ENCODE measurements around the gene MBTD1. TPM values are rescaled to one million over a fixed set of nuclear protein-coding genes. Genes with fewer than 3 reads are reported as not detected.
"Not testable (repeated sequence)": the region's sequence is repeated elsewhere in the genome, so short reads cannot be mapped to it uniquely, and the experiment has no call there.

Gene MBTD1
- total RNA-seq, 1 donor from 2014 or later, result 12.1 TPM

GRCh38 chr17:51189162-51189561, 70.7 kb downstream of the MBTD1 start:
- DNase-seq (ENCODE audit: low read depth in 2 of 2), result no peak

DNA sequence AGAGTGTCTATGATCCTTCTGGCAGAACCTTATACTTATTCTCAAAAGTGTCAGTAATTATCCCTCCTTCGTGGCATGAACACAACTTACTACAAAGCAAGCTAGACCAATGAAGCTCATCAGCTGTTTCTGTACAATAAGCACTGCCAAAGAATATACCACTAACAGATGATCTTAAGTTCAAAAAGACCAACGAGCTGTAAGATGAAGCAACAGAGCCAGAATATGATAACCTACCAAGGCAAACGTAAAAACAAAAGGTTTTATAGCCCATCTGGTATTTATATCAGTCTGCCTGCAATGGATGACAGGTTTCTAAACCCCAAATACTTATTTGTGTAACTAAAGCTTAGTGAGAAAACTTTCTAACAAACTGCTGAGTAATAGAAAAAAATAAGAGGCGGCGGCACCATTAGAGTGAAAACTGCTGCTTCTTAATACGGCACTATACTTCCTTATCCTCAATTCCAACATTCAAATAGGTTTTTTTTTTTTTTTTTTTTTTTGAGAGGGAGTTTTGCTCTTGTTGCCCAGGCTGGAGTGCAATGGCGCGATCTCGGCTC, 71.5 kb downstream of the MBTD1 start:
- DNase-seq (ENCODE audit: low read depth in 2 of 2), result no peak

- DNase-seq (ENCODE audit: low read depth in 2 of 2), result no peak
These were observed 74.0 kb downstream of the MBTD1 start for GRCh38 chr17:51185763-51186332.

- DNase-seq (ENCODE audit: low read depth in 2 of 2), result peak in 1 of 2 donors; percentile 61
These were observed 75.7 kb downstream of the MBTD1 start for GRCh38 chr17:51184124-51184523.

GRCh38 chr17:51180486-51180885, 79.4 kb downstream of the MBTD1 start:
- DNase-seq (ENCODE audit: low read depth in 2 of 2), result no peak

- DNase-seq (ENCODE audit: low read depth in 2 of 2), result not testable (repeated sequence)
These were observed 87.8 kb downstream of the MBTD1 start for GRCh38 chr17:51172030-51172429.

DNA sequence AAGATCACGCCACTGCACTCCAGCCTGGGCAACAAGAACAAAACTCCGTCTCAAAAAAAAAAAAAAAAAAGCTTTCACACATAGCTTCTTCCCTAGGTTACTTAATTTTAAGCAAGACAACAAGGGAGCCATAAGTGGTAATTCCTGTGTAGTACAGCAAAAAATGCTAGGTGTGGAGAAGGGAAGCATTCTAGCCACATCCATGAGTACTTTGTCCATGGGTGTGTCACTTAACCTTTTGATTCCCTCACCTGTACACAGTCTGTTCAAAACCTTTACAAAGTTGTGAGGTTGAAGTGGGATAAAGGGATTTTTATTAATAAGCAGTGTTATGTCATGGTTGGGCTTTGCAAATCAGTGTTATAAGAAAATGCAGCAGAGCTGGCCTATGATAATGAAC, 89.1 kb downstream of the MBTD1 start:
- no peak for DNase-seq (ENCODE audit: low read depth in 2 of 2)

GRCh38 chr17:51169340-51169739, 90.5 kb downstream of the MBTD1 start:
- no peak for DNase-seq (ENCODE audit: low read depth in 2 of 2)

GRCh38 chr17:51166987-51167931, 92.6 kb downstream of the MBTD1 start:
- peak; percentile 41 to 59 for DNase-seq (ENCODE audit: low read depth in 2 of 2)

GRCh38 chr17:51166198-51166986, 93.5 kb downstream of the MBTD1 start, which contains the start of gene NME2:
Gene NME2, plus strand, starts transcription at chr17:51166411. Its CDS starts 420 bp downstream, at chr17:51166831.
- DNase-seq (ENCODE audit: low read depth in 2 of 2), result peak; percentile 85 to 87

DNA sequence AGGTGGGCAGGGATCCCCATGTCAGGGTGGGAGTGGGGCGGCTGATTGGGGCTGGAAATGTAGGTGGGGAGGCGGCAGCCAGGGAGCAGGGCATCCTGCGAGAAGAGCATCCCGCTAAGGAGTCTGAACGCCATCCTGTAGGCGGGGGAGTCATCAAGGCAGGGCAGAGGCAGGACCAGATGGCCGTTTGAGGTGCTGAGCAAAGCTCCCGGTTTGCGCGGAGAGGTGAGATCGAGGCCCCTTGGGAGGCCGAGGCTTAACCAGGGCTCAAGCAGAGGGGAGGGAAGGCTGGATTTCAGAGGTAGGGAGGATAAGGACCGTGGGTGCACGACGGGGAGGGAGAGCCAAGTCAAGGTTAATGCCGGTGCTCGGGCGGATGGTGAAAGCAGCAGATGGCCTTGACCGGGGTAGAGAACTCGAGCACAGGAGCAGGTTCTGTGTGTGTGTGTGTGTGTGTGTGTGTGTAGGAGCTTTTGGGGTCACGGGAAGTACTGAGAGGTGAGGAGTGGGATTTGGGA, 94.1 kb downstream of the MBTD1 start:
- no peak for DNase-seq (ENCODE audit: low read depth in 2 of 2)

GRCh38 chr17:51164911-51165679, 94.8 kb downstream of the MBTD1 start:
- DNase-seq (ENCODE audit: low read depth in 2 of 2), result peak in 1 of 2 donors; percentile 7

DNA sequence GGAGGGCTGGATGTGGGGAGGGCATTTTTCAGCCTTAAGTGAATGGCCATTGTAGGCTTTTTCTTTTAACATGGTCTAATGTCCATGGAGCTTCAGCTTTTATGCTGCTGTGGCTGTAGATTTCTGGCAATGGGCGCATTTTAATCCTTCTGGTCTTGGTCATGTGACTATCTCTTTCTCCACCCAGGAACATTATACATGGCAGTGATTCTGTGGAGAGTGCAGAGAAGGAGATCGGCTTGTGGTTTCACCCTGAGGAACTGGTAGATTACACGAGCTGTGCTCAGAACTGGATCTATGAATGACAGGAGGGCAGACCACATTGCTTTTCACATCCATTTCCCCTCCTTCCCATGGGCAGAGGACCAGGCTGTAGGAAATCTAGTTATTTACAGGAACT, 98.3 kb downstream of the MBTD1 start:
- DNase-seq (ENCODE audit: low read depth in 2 of 2), result no peak

GRCh38 chr17:51159604-51160003, 100.2 kb downstream of the MBTD1 start:
- DNase-seq (ENCODE audit: low read depth in 2 of 2), result no peak

GRCh38 chr17:51155416-51155815, 104.4 kb downstream of the MBTD1 start:
- DNase-seq (ENCODE audit: low read depth in 2 of 2), result no peak

- DNase-seq (ENCODE audit: low read depth in 2 of 2), result peak; percentile 8 to 20
These were observed 105.7 kb downstream of the MBTD1 start for GRCh38 chr17:51154176-51154575.

DNA sequence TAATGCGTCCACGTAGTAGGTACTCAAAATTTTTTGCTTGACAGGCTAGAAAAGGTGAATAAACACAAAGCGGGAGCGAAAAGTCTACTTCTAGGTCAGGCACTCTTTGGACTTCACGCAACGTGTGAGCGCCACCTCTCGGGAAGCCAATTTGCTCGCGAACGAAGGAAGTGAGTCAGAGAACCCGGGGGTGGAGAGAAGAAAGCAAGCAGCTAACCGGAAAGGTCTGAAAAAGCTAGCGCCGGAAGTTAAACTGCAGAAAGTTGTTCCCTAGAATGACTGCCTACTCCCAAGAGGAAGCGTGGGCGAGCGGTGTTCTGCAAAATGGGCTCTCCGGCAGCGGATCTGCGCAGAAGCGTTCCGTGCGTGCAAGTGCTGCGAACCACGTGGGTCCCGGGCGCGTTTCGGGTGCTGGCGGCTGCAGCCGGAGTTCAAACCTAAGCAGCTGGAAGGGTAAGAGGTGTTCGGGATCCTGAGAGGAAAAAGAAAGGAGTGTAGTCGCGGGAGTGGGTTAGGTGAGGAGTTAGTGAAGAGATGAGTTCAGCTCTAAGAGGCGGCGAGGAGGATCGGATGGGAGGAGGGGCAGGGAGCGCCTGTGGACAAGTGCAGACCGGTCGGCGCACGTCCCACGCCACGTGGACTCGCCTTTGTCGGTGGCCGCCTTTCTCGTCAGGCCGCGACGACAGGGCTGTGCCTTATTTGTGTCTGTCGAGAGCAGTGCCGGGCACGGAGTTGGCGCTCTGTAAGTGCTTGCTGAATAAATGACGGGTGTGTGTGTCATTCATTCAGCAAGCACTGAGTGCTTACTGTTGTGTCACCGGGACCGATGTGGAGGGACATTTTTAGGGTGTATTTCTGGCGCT, 106.4 kb downstream of the MBTD1 start, which contains the start of gene NME1:
Gene NME1 (plus strand): TSS at position 350 of the 863 bp plus-strand sequence. CDS start 2,096 bp downstream, outside the sequence.
- DNase-seq (ENCODE audit: low read depth in 2 of 2), result peak; percentile 100

- DNase-seq (ENCODE audit: low read depth in 2 of 2), result peak; percentile 35 to 46
These were observed 107.1 kb downstream of the MBTD1 start for GRCh38 chr17:51152766-51153209.

DNA sequence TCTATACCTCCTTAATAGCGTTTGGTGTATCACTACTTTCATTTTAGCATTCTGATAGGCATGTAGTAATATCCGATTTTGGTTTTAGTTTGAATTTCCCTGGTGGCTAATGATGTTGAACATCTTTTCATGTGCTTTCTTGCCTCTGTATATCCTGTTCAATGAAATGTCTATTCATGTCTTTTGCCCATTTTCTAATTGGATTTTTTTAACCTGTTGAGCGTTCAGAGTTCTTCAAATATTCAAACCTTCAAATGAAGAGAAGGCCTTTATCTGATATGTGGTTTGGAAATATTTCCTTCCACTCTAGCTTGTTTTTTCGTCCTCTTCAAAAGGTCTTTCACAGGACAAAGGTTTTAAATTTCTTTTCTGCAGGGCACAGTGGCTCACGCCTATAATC, 108.9 kb downstream of the MBTD1 start:
- no peak for DNase-seq (ENCODE audit: low read depth in 2 of 2)

Measured in lung microvascular endothelial cell (primary cell).